Ishikawa (cell line): ENCODE measurements around the gene CST6.

Source experiments
- CEBPB ChIP-seq: IDR thresholded peaks from 2 replicates; pipeline ENCODE4 v1.6.1; 2012
- CREB1 ChIP-seq: IDR thresholded peaks from 2 replicates; pipeline ENCODE4 v1.6.1; 2012; ENCODE audit warnings: low read depth
- EGR1 ChIP-seq: IDR thresholded peaks from 2 replicates; pipeline ENCODE4 v1.6.1; 2012
- EP300 ChIP-seq: IDR thresholded peaks from 2 replicates; pipeline ENCODE4 v1.6.1; 2012; ENCODE audit warnings: borderline replicate concordance
- FOXM1 ChIP-seq: IDR thresholded peaks from 2 replicates; pipeline ENCODE4 v1.6.1; 2012; ENCODE audit warnings: low read depth, borderline replicate concordance
- MAX ChIP-seq: IDR thresholded peaks from 2 replicates; pipeline ENCODE4 v1.6.1; 2012
- NFIC ChIP-seq: IDR thresholded peaks from 2 replicates; pipeline ENCODE4 v1.6.1; 2012
- RAD21 ChIP-seq: IDR thresholded peaks from 2 replicates; pipeline ENCODE4 v1.6.1; 2012; ENCODE audit warnings: low read depth
- REST ChIP-seq: IDR thresholded peaks from 2 replicates; pipeline ENCODE4 v1.6.1; 2012; ENCODE audit warnings: low read depth, mild to moderate bottlenecking
- TAF1 ChIP-seq: IDR thresholded peaks from 2 replicates; pipeline ENCODE4 v1.6.1; 2012; ENCODE audit warnings: low read depth, mild to moderate bottlenecking
- TCF12 ChIP-seq: IDR thresholded peaks from 2 replicates; pipeline ENCODE4 v1.6.1; 2012; ENCODE audit warnings: low read depth
- TEAD4 ChIP-seq: IDR thresholded peaks from 2 replicates; pipeline ENCODE4 v1.6.1; 2012
- USF1 ChIP-seq: IDR thresholded peaks from 2 replicates; pipeline ENCODE4 v1.6.1; 2012
- YY1 ChIP-seq: IDR thresholded peaks from 2 replicates; pipeline ENCODE4 v1.6.1; 2012; ENCODE audit warnings: low read depth
- ZBTB7A ChIP-seq: IDR thresholded peaks from 2 replicates; pipeline ENCODE4 v1.6.1; 2012; ENCODE audit warnings: low read depth

CST6 gene

GRCh38 chr11:66015936-66016792 is 4.4 kb downstream of the CST6 start:
- TF ChIP-seq MAX = peak; percentile 57; the same call in 1 of the 2 replicates
- peak; percentile 61 for TF ChIP-seq NFIC
- no peak for TF ChIP-seq EP300
- TF ChIP-seq TCF12 = no peak
- no peak for TF ChIP-seq CREB1

GRCh38 chr11:66016793-66017177 is 5.0 kb downstream of the CST6 start:
- TF ChIP-seq EP300 = no peak

- TF ChIP-seq MAX = no peak
- no peak for TF ChIP-seq NFIC
- TF ChIP-seq YY1 = no peak
- no peak for TF ChIP-seq USF1
- no peak for TF ChIP-seq EP300
- TF ChIP-seq CREB1 = no peak
- TF ChIP-seq TEAD4 = no peak
- TF ChIP-seq CEBPB = no peak
These were observed 5.5 kb downstream of the CST6 start for GRCh38 chr11:66017321-66017720.

- TF ChIP-seq TAF1 = no peak
- TF ChIP-seq CEBPB = no peak
- no peak for TF ChIP-seq YY1
- TF ChIP-seq USF1 = no peak
- no peak for TF ChIP-seq TEAD4
- no peak for TF ChIP-seq FOXM1
- no peak for TF ChIP-seq MAX
- TF ChIP-seq CREB1 = no peak
- no peak for TF ChIP-seq RAD21
- TF ChIP-seq REST = no peak
These were observed 8.4 kb downstream of the CST6 start for GRCh38 chr11:66020212-66020611.

GRCh38 chr11:66020618-66021357 is 9.0 kb downstream of the CST6 start:
- TF ChIP-seq RAD21 = no peak

- TF ChIP-seq EGR1 (no peak), MAX (peak; percentile 63), RAD21 (peak; percentile 88), TAF1 (no peak), CREB1 (no peak), USF1 (no peak), YY1 (no peak)
These were observed 10.8 kb downstream of the CST6 start for GRCh38 chr11:66022401-66023185.

GRCh38 chr11:66026017-66026529 is 14.3 kb downstream of the CST6 start, which contains the start of gene CATSPER1:
TSS of gene CATSPER1 (minus strand) at chr11:66026479. CDS start at chr11:66026379, 100 bp downstream.
- TF ChIP-seq RAD21 (no peak), EP300 (no peak), TAF1 (no peak), REST (no peak), MAX (no peak), CREB1 (no peak), FOXM1 (no peak), ZBTB7A (no peak), NFIC (no peak), TCF12 (no peak), EGR1 (no peak), YY1 (no peak), TEAD4 (no peak), USF1 (no peak), CEBPB (no peak)
